Neutrophil (primary cell): Measurements from ENCODE around the gene TMEM43.

Experiments
- H3K27ac ChIP-seq: fragments of 200-600 bp; sonication (generic); 2 replicates; pipeline ENCODE4 v1.5.1; 2016; ENCODE audit warnings: mild to moderate bottlenecking, moderate library complexity
- H3K27me3 ChIP-seq: fragments of 200-600 bp; sonication (generic); 2 replicates; pipeline ENCODE4 v1.6.0; 2016; ENCODE audit warnings: mild to moderate bottlenecking
- H3K36me3 ChIP-seq: fragments of 200-600 bp; sonication (generic); 2 replicates; pipeline ENCODE4 v1.5.1; 2017
- H3K4me1 ChIP-seq, 2 experiments: fragments of 200-600 bp in 1 of 2; sonication (generic) in 1 of 2; 1 replicate in 1 of 2; 2 replicates in 1 of 2; pipeline versions ENCODE4 v1.5.1 to v1.6.1; 2013 to 2016; ENCODE audit warnings: low read depth in 1 of 2, low read length in 1 of 2, mild to moderate bottlenecking in 1 of 2, moderate library complexity in 1 of 2; ENCODE audit not compliant: control insufficient read depth in 1 of 2, insufficient read depth in 1 of 2
- H3K4me3 ChIP-seq, 2 experiments: fragments of 200-600 bp in 1 of 2; sonication (generic) in 1 of 2; 1 replicate in 1 of 2; 2 replicates in 1 of 2; pipeline ENCODE4 v1.5.1; 2013 to 2016; ENCODE audit warnings: low read depth in 1 of 2, low read length in 1 of 2, mild to moderate bottlenecking in 1 of 2, moderate library complexity in 1 of 2
- H3K9me3 ChIP-seq: fragments of 200-600 bp; sonication (generic); 2 replicates; pipeline ENCODE4 v1.5.1; 2016
- TF ChIP-seq, protein P1 (sequence below): fragments of 200-600 bp; sonication (generic); IDR thresholded peaks from 2 replicates; pipeline ENCODE4 v1.5.1; 2016; ENCODE audit warnings: antibody characterized with exemption

TMEM43 gene

GRCh38 chr3:14148041-14148985 lies 23.5 kb downstream of the TMEM43 start:
- peaks cover 35 to 40% of the 10 kb centered on the region in 2 experiments for H3K4me1 ChIP-seq
- H3K27ac ChIP-seq, result peak overlapping the region; percentile 99
- H3K4me3 ChIP-seq, result no peak overlapping the region
- TF ChIP-seq, protein P1, sequence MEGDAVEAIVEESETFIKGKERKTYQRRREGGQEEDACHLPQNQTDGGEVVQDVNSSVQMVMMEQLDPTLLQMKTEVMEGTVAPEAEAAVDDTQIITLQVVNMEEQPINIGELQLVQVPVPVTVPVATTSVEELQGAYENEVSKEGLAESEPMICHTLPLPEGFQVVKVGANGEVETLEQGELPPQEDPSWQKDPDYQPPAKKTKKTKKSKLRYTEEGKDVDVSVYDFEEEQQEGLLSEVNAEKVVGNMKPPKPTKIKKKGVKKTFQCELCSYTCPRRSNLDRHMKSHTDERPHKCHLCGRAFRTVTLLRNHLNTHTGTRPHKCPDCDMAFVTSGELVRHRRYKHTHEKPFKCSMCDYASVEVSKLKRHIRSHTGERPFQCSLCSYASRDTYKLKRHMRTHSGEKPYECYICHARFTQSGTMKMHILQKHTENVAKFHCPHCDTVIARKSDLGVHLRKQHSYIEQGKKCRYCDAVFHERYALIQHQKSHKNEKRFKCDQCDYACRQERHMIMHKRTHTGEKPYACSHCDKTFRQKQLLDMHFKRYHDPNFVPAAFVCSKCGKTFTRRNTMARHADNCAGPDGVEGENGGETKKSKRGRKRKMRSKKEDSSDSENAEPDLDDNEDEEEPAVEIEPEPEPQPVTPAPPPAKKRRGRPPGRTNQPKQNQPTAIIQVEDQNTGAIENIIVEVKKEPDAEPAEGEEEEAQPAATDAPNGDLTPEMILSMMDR, result no peak
- no peaks in the 10 kb centered on the region for H3K27me3 ChIP-seq
- H3K36me3 ChIP-seq, result peaks cover 62% of the 10 kb centered on the region
- no peaks in the 10 kb centered on the region for H3K9me3 ChIP-seq

DNA sequence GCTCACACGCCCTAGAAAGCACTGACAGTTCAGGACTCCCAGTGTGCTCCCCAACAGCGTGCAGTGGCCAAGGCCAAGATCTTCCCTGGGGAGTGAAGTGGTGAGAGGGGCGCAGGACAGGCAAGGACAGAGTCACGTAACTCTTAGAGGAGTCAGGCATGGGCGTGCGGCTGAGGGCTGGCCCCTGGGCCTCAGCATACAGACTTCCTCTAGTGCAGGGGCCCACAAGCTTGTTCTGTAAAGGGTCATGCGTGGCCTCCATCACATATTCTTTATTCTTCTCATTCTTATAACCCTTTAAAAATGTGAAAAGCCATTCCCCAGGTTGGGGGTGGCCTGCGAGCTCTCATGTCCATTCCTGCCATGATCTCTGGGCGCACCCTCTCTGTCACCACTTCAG lies 25.2 kb downstream of the TMEM43 start:
- no peaks in the 10 kb centered on the region for H3K9me3 ChIP-seq
- TF ChIP-seq, protein P1, result no peak

GRCh38 chr3:14150491-14151230 lies 25.8 kb downstream of the TMEM43 start:
- no peak overlapping the region for H3K4me3 ChIP-seq
- no peaks in the 10 kb centered on the region for H3K27me3 ChIP-seq
- TF ChIP-seq, protein P1, result no peak
- H3K36me3 ChIP-seq, result peaks cover 73% of the 10 kb centered on the region
- peaks cover 16 to 18% of the 10 kb centered on the region in 2 experiments for H3K4me1 ChIP-seq
- no peaks in the 10 kb centered on the region for H3K9me3 ChIP-seq
- H3K27ac ChIP-seq, result peak overlapping the region; percentile 30

More for the DNA sequence above, 25.2 kb downstream of the TMEM43 start:
- Histone ChIP-seq H3K27ac (peak overlapping the region; percentile 11), H3K4me3 (no peak overlapping the region), H3K4me1 (peaks cover 22 to 24% of the 10 kb centered on the region in 2 experiments), H3K27me3 (no peaks in the 10 kb centered on the region), H3K36me3 (peaks cover 73% of the 10 kb centered on the region)

GRCh38 chr3:14151471-14152083 lies 26.7 kb downstream of the TMEM43 start:
- Histone ChIP-seq H3K4me1 (peaks cover 7 to 9% of the 10 kb centered on the region in 2 experiments), H3K27ac (peak overlapping the region; percentile 30), H3K36me3 (peaks cover 70% of the 10 kb centered on the region), H3K9me3 (no peaks in the 10 kb centered on the region), H3K4me3 (no peak overlapping the region), H3K27me3 (no peaks in the 10 kb centered on the region)
- TF ChIP-seq, protein P1, result no peak

DNA sequence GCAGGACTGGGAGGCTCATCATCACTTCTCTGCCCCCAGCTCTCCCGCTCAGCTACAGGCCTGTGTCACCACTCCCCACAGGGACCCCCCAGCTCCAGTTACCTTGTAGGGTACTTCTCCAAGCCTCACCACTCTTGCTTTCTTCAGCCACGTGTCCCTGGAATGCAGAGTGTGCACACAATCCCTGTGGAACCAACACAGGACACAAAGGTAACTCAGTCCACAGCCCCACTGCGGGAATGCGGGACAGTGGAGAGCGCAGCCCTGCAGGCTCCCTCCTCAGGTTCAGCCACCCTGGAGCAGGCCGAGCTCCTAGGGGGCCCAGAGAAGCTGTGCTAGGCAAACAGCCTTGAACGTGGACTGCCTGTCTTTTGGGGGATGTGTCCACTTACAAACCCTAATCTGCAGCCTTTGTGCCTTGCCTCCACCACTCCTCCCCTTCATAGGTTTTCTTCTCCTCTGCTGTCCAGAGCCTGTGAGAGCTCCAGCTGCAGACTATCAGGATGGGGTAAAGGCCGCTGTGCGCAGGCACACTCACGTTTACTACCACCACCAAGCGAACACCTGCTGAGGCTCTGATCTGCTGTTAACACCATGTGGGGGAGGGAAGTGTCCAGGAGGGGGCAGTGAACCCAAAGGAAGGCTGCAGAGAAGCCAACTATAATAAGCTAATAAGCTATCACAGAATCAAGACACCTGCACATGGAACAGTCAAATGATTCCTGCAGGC lies 27.5 kb downstream of the TMEM43 start:
- Histone ChIP-seq H3K4me1 (peaks cover 0 to 1% of the 10 kb centered on the region in 2 experiments), H3K27ac (no peak overlapping the region), H3K36me3 (peaks cover 72% of the 10 kb centered on the region), H3K4me3 (no peak overlapping the region), H3K9me3 (no peaks in the 10 kb centered on the region), H3K27me3 (no peaks in the 10 kb centered on the region)
- TF ChIP-seq, protein P1, result no peak
